Measurements from ENCODE around the gene TBC1D24. TPM values are rescaled to one million over a fixed set of nuclear protein-coding genes. Genes with fewer than 3 reads are reported as not detected.
"Not testable (repeated sequence)": the region's sequence is repeated elsewhere in the genome, so short reads cannot be mapped to it uniquely, and the experiment has no call there.

The TBC1D24 gene
- total RNA-seq, 3 donors from 2014 or later = 8.8 to 22.0 (median 16.7) TPM

GRCh38 chr16:2432286-2432685 lies 42.6 kb upstream of the TBC1D24 start:
- Histone ChIP-seq H3K27ac (no peak overlapping the region), H3K9me3 (no peaks in the 10 kb centered on the region), H3K4me1 (peaks cover 5 to 6% of the 10 kb centered on the region in 2 donors), H3K36me3 (no peaks in the 10 kb centered on the region), H3K27me3 (no peaks in the 10 kb centered on the region), H3K4me3 (no peak overlapping the region)
- DNase-seq (ENCODE audit: low spot score in 2 of 2) = no peak
- TF ChIP-seq CTCF (IDR thresholded peaks at IDR 0.05) (no peak), POLR2A (IDR thresholded peaks at IDR 0.05) (no peak), POLR2AphosphoS5 (IDR thresholded peaks at IDR 0.05) (no peak)
- intact Hi-C loops (cut with DNase I; ENCODE audit: low total_unique reads) = no loop called here

- no peaks in the 10 kb centered on the region for H3K27me3 ChIP-seq
- no peak overlapping the region for H3K27ac ChIP-seq
- H3K36me3 ChIP-seq = no peaks in the 10 kb centered on the region
- DNase-seq (ENCODE audit: low spot score in 2 of 2) = no peak
- intact Hi-C loops (cut with DNase I; ENCODE audit: low total_unique reads) = no loop called here
- TF ChIP-seq POLR2A (IDR thresholded peaks at IDR 0.05) = no peak
- no peak for TF ChIP-seq CTCF (IDR thresholded peaks at IDR 0.05)
- TF ChIP-seq POLR2AphosphoS5 (IDR thresholded peaks at IDR 0.05) = no peak
- peaks cover 5 to 6% of the 10 kb centered on the region in 2 donors for H3K4me1 ChIP-seq
- H3K4me3 ChIP-seq = no peak overlapping the region
- H3K9me3 ChIP-seq = no peaks in the 10 kb centered on the region
These were observed 42.0 kb upstream of the TBC1D24 start for GRCh38 chr16:2432801-2433505.

GRCh38 chr16:2435236-2435635 lies 39.7 kb upstream of the TBC1D24 start:
- H3K4me3 ChIP-seq; DNase-seq (ENCODE audit: low spot score in 2 of 2); H3K4me1 ChIP-seq; H3K9me3 ChIP-seq; H3K27ac ChIP-seq; intact Hi-C loops (cut with DNase I; ENCODE audit: low total_unique reads); H3K36me3 ChIP-seq; H3K27me3 ChIP-seq: not testable (repeated sequence)

- Histone ChIP-seq H3K4me1 (no peaks in the 10 kb centered on the region), H3K27me3 (no peaks in the 10 kb centered on the region), H3K27ac (no peak overlapping the region), H3K4me3 (no peak overlapping the region), H3K36me3 (no peaks in the 10 kb centered on the region), H3K9me3 (no peaks in the 10 kb centered on the region)
- intact Hi-C loops (cut with DNase I; ENCODE audit: low total_unique reads) = no loop called here
- peak in 1 of 2 donors; percentile 75 for DNase-seq (ENCODE audit: low spot score in 2 of 2)
- TF ChIP-seq POLR2A (IDR thresholded peaks at IDR 0.05) (no peak), CTCF (IDR thresholded peaks at IDR 0.05) (no peak), POLR2AphosphoS5 (IDR thresholded peaks at IDR 0.05) (no peak)
These were observed 38.8 kb upstream of the TBC1D24 start for GRCh38 chr16:2436110-2436509.

GRCh38 chr16:2437032-2437790 lies 37.7 kb upstream of the TBC1D24 start:
- Histone ChIP-seq H3K9me3 (no peaks in the 10 kb centered on the region), H3K4me1 (no peaks in the 10 kb centered on the region), H3K27me3 (no peaks in the 10 kb centered on the region), H3K27ac (no peak overlapping the region), H3K36me3 (no peaks in the 10 kb centered on the region), H3K4me3 (no peak overlapping the region)
- no peak for TF ChIP-seq POLR2A (IDR thresholded peaks at IDR 0.05)
- no peak for TF ChIP-seq CTCF (IDR thresholded peaks at IDR 0.05)
- TF ChIP-seq POLR2AphosphoS5 (IDR thresholded peaks at IDR 0.05) = no peak
- no peak for DNase-seq (ENCODE audit: low spot score in 2 of 2)
- intact Hi-C loops (cut with DNase I; ENCODE audit: low total_unique reads) = no loop called here

All from breast epithelium (tissue), 4 donors.